Measurements from ENCODE around the gene NEU3.
"Not testable (repeated sequence)": the region's sequence is repeated elsewhere in the genome, so short reads cannot be mapped to it uniquely, and the experiment has no call there.

The NEU3 gene

GRCh38 chr11:74988541-74989259 is at the start of gene NEU3:
TSS of gene NEU3 (plus strand) at chr11:74988933. CDS start at chr11:74989061, 128 bp downstream.
- DNase-seq (ENCODE audit: low read depth in 2 of 2, low spot score in 1 of 2) = peak; percentile 67 to 76

GRCh38 chr11:74941492-74941891 is 47.2 kb upstream of the NEU3 start:
- no peak for DNase-seq (ENCODE audit: low read depth in 2 of 2, low spot score in 1 of 2)

GRCh38 chr11:74942073-74942759 is 46.5 kb upstream of the NEU3 start:
- no peak for DNase-seq (ENCODE audit: low read depth in 2 of 2, low spot score in 1 of 2)

GRCh38 chr11:74948546-74948897 is 40.2 kb upstream of the NEU3 start:
- DNase-seq (ENCODE audit: low read depth in 2 of 2, low spot score in 1 of 2) = no peak

GRCh38 chr11:74948898-74949752 is 39.6 kb upstream of the NEU3 start, which contains the start of the genes SPCS2 and XRRA1:
TSS of gene SPCS2 (plus strand) at chr11:74949266. CDS start at chr11:74949286, 20 bp downstream.
TSS of gene XRRA1 (minus strand) at chr11:74949091. CDS start at chr11:74940878, 8,213 bp downstream.
- peak; percentile 94 to 98 for DNase-seq (ENCODE audit: low read depth in 2 of 2, low spot score in 1 of 2)

GRCh38 chr11:74949753-74950137 is 39.0 kb upstream of the NEU3 start:
- DNase-seq (ENCODE audit: low read depth in 2 of 2, low spot score in 1 of 2) = no peak

- DNase-seq (ENCODE audit: low read depth in 2 of 2, low spot score in 1 of 2) = no peak
Observed at GRCh38 chr11:74950374-74950969, 38.3 kb upstream of the NEU3 start.

- DNase-seq (ENCODE audit: low read depth in 2 of 2, low spot score in 1 of 2) = no peak
Observed at GRCh38 chr11:74951226-74951625, 37.5 kb upstream of the NEU3 start.

GRCh38 chr11:74952752-74953151 is 36.0 kb upstream of the NEU3 start:
- no peak for DNase-seq (ENCODE audit: low read depth in 2 of 2, low spot score in 1 of 2)

GRCh38 chr11:74953451-74953850 is 35.3 kb upstream of the NEU3 start:
- DNase-seq (ENCODE audit: low read depth in 2 of 2, low spot score in 1 of 2) = no peak

- DNase-seq (ENCODE audit: low read depth in 2 of 2, low spot score in 1 of 2) = no peak
Observed at GRCh38 chr11:74954199-74954598, 34.5 kb upstream of the NEU3 start.

GRCh38 chr11:74956397-74957015 is 32.2 kb upstream of the NEU3 start:
- DNase-seq (ENCODE audit: low read depth in 2 of 2, low spot score in 1 of 2) = no peak

- no peak for DNase-seq (ENCODE audit: low read depth in 2 of 2, low spot score in 1 of 2)
Observed at GRCh38 chr11:74957937-74958629, 30.6 kb upstream of the NEU3 start.

GRCh38 chr11:74960128-74960527 is 28.6 kb upstream of the NEU3 start:
- not testable (repeated sequence) for DNase-seq (ENCODE audit: low read depth in 2 of 2, low spot score in 1 of 2)

- no peak for DNase-seq (ENCODE audit: low read depth in 2 of 2, low spot score in 1 of 2)
Observed at GRCh38 chr11:74966651-74967050, 22.1 kb upstream of the NEU3 start.

- DNase-seq (ENCODE audit: low read depth in 2 of 2, low spot score in 1 of 2) = no peak
Observed at GRCh38 chr11:74970852-74971395, 17.8 kb upstream of the NEU3 start.

- no peak for DNase-seq (ENCODE audit: low read depth in 2 of 2, low spot score in 1 of 2)
Observed at GRCh38 chr11:74971424-74971823, 17.3 kb upstream of the NEU3 start.

GRCh38 chr11:74978041-74978440 is 10.7 kb upstream of the NEU3 start:
- DNase-seq (ENCODE audit: low read depth in 2 of 2, low spot score in 1 of 2) = no peak

- no peak for DNase-seq (ENCODE audit: low read depth in 2 of 2, low spot score in 1 of 2)
Observed at GRCh38 chr11:74980634-74981033, 8.1 kb upstream of the NEU3 start.

GRCh38 chr11:74981888-74982287 is 6.8 kb upstream of the NEU3 start:
- DNase-seq (ENCODE audit: low read depth in 2 of 2, low spot score in 1 of 2) = no peak

All from stimulated activated CD8-positive, alpha-beta memory T cell treated with anti-CD3 and anti-CD28 coated beads, Interleukin-4, amount 100 ng/mL, for 4 hours (primary cell).